ENCODE results near the gene GPR17. TPM values are rescaled to one million over a fixed set of nuclear protein-coding genes. Genes with fewer than 3 reads are reported as not detected.

The GPR17 gene
- total and polyA plus RNA-seq, 2 experiments from 2014 or later: 0.39 TPM; not detected in 1

DNA sequence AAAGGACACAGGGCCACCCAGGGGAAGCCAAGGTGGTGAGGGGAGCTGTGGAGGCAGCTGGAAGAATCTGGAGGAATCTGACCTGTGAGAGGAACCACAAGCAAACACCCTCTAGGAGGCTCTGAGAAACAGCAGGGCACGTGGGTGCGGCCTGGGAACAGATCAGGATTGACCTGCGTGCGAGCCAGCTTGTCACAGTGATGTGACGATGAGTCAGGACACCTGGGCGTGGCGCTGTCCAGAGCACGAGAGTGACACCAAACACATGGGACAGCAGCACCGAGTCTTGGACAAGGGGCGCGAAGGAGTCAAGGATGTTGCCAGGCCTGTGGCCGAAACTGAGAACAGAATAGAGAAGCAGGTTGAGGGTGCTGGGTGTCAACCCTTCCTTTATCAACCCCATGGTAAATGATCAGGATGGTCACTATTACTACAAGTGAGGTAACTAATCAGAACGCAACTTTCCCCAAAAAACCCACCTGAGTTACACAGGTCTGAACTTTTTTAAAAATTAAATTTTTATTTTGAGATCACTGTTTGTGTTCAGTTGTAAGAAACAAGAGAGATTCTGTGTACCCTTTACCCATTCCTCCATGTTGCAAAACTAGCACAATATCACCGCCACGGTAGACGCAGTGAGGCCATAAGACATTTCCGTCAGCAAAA is 54.7 kb downstream of the GPR17 start:
- H3K36me3 ChIP-seq (replicated peaks; ENCODE audit: insufficient read depth, low read depth): no peaks in the 10 kb centered on the region
- H3K27ac ChIP-seq: peak overlapping the region; percentile 99
- peak; percentile 92 for DNase-seq (ENCODE audit: low spot score)
- peak overlapping the region; percentile 63 for H2AFZ ChIP-seq
- peaks cover 26% of the 10 kb centered on the region for H3K79me2 ChIP-seq
- H4K20me1 ChIP-seq (ENCODE audit: insufficient read depth, poor library complexity, severe bottlenecking): peaks cover 10% of the 10 kb centered on the region
- no peaks in the 10 kb centered on the region for H3K27me3 ChIP-seq
- H3K4me3 ChIP-seq: peak overlapping the region; percentile 27
- peak overlapping the region; percentile 81 for H3K4me2 ChIP-seq
- 46% methylated on average over 17 of the region's 17 CpGs for WGBS (ENCODE audit: low lambda C conversion rate, missing lambda C conversion rate)
- no peaks in the 10 kb centered on the region for H3K9me3 ChIP-seq (ENCODE audit: low read depth)
- no peak for TF ChIP-seq EZH2 (IDR thresholded peaks at IDR 0.05; ENCODE audit: borderline replicate concordance)
- TF ChIP-seq, protein P1, sequence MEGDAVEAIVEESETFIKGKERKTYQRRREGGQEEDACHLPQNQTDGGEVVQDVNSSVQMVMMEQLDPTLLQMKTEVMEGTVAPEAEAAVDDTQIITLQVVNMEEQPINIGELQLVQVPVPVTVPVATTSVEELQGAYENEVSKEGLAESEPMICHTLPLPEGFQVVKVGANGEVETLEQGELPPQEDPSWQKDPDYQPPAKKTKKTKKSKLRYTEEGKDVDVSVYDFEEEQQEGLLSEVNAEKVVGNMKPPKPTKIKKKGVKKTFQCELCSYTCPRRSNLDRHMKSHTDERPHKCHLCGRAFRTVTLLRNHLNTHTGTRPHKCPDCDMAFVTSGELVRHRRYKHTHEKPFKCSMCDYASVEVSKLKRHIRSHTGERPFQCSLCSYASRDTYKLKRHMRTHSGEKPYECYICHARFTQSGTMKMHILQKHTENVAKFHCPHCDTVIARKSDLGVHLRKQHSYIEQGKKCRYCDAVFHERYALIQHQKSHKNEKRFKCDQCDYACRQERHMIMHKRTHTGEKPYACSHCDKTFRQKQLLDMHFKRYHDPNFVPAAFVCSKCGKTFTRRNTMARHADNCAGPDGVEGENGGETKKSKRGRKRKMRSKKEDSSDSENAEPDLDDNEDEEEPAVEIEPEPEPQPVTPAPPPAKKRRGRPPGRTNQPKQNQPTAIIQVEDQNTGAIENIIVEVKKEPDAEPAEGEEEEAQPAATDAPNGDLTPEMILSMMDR (IDR thresholded peaks at IDR 0.05; ENCODE audit: poor library complexity): no peak
- TF ChIP-seq EZH2phosphoT487 (IDR thresholded peaks at IDR 0.05; ENCODE audit: low read depth, severe bottlenecking, unreplicated experiment): no peak
- peaks cover 19% of the 10 kb centered on the region for H3K4me1 ChIP-seq (ENCODE audit: insufficient read depth)
- no peaks in the 10 kb centered on the region for H3K9me2 ChIP-seq (replicated peaks; ENCODE audit: insufficient read depth)

DNA sequence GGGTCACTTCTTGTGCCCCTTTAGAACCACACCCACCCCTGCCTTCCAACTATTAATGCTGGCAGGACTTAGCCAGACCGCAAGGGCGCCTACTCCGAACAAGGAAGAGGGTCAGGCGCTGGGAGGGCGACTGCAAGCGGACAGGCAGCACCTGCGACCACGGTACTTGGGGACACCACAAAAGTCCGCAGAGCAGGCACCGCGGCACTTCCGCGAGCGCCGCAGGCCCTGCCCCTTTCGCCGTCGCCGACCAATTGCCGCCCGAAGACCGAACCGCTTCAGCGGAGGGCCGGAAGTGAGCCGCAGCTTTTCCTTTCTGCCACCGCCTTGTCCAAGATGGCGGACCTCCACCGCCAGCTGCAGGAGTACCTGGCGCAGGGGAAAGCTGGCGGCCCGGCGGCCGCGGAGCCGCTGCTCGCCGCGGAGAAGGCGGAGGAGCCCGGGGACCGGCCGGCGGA is 55.3 kb downstream of the GPR17 start, which contains the start of gene SFT2D3:
TSS of gene SFT2D3 (plus strand) at position 305 of the 458 bp plus-strand sequence. CDS start at position 337, 32 bp downstream.
- 2% methylated on average over 38 of the region's 44 CpGs for WGBS (ENCODE audit: low lambda C conversion rate, missing lambda C conversion rate)
- H2AFZ ChIP-seq: peak within 1 kb of the TSS; percentile 63

DNA sequence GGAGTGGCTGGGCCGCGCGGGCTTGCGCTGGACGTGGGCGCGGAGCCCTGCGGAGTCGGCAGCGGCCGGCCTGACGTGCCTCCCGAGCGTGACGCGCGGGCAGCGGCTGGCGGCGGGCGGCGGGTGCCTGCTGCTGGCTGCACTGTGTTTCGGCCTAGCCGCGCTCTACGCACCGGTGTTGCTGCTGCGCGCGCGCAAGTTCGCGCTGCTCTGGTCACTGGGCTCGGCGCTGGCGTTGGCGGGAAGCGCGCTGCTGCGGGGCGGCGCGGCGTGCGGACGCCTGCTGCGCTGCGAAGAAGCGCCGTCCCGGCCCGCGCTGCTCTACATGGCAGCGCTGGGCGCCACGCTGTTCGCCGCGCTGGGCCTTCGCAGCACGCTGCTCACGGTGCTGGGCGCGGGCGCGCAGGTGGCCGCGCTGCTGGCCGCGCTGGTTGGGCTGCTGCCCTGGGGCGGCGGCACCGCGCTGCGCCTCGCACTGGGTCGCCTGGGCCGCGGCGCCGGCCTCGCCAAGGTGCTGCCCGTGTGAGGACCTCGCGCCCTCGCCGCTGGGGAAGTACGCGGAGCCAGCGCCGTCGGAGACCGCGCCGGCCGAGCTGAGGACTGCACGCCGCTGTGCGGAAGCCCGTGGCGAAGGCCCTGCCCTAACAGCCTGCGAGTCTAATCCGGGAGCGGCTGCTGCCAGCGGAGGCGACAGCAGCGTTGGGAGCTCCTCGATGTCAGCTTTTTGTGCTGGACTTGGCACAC is 55.9 kb downstream of the GPR17 start:
- peak; percentile 91 for DNase-seq (ENCODE audit: low spot score)

More for the DNA sequence above, 55.3 kb downstream of the GPR17 start, which contains the start of gene SFT2D3:
- Histone ChIP-seq H3K4me3 (peak within 1 kb of the TSS; percentile 65), H3K4me1 (ENCODE audit: insufficient read depth) (peaks cover 19% of the 10 kb centered on the region), H3K27ac (peak within 1 kb of the TSS; percentile 99), H3K36me3 (replicated peaks; ENCODE audit: insufficient read depth, low read depth) (no peaks in the 10 kb centered on the region), H3K79me2 (peaks cover 26% of the 10 kb centered on the region), H4K20me1 (ENCODE audit: insufficient read depth, poor library complexity, severe bottlenecking) (peaks cover 10% of the 10 kb centered on the region), H3K27me3 (no peaks in the 10 kb centered on the region), H3K9me3 (ENCODE audit: low read depth) (no peaks in the 10 kb centered on the region), H3K4me2 (peak within 1 kb of the TSS; percentile 81), H3K9me2 (replicated peaks; ENCODE audit: insufficient read depth) (no peaks in the 10 kb centered on the region)
- peak; percentile 95 for DNase-seq (ENCODE audit: low spot score)
- no peak for TF ChIP-seq EZH2phosphoT487 (IDR thresholded peaks at IDR 0.05; ENCODE audit: low read depth, severe bottlenecking, unreplicated experiment)
- TF ChIP-seq, protein P1 (IDR thresholded peaks at IDR 0.05; ENCODE audit: poor library complexity): no peak
- no peak for TF ChIP-seq EZH2 (IDR thresholded peaks at IDR 0.05; ENCODE audit: borderline replicate concordance)

More for the DNA sequence above, 55.9 kb downstream of the GPR17 start:
- Histone ChIP-seq H4K20me1 (ENCODE audit: insufficient read depth, poor library complexity, severe bottlenecking) (peaks cover 10% of the 10 kb centered on the region), H2AFZ (peak overlapping the region; percentile 21), H3K27me3 (no peaks in the 10 kb centered on the region), H3K79me2 (peaks cover 26% of the 10 kb centered on the region), H3K4me3 (peak overlapping the region; percentile 65), H3K4me1 (ENCODE audit: insufficient read depth) (peaks cover 19% of the 10 kb centered on the region), H3K36me3 (replicated peaks; ENCODE audit: insufficient read depth, low read depth) (no peaks in the 10 kb centered on the region), H3K4me2 (peak overlapping the region; percentile 81), H3K9me2 (replicated peaks; ENCODE audit: insufficient read depth) (no peaks in the 10 kb centered on the region), H3K9me3 (ENCODE audit: low read depth) (no peaks in the 10 kb centered on the region), H3K27ac (peak overlapping the region; percentile 99)
- TF ChIP-seq EZH2 (IDR thresholded peaks at IDR 0.05; ENCODE audit: borderline replicate concordance) (no peak), EZH2phosphoT487 (IDR thresholded peaks at IDR 0.05; ENCODE audit: low read depth, severe bottlenecking, unreplicated experiment) (no peak)
- TF ChIP-seq, protein P1 (IDR thresholded peaks at IDR 0.05; ENCODE audit: poor library complexity): no peak
- 3% methylated on average over 47 of the region's 108 CpGs for WGBS (ENCODE audit: low lambda C conversion rate, missing lambda C conversion rate)

Other genes with a start within 250 kb of the GPR17 start
- gene PROC, start 227.7 kb upstream of the GPR17 start, total RNA-seq: 42.6 and 62.3 TPM in 2 replicates
- gene PROC, start 227.7 kb upstream of the GPR17 start, polyA plus RNA-seq: 48.9 and 70.2 TPM in 2 replicates
- 45.9 and 58.5 TPM in 2 replicates for gene IWS1, start 119.7 kb upstream of the GPR17 start, total RNA-seq
- gene IWS1, start 119.7 kb upstream of the GPR17 start, polyA plus RNA-seq: 47.8 and 49.3 TPM in 2 replicates
- gene MYO7B, start 110.5 kb upstream of the GPR17 start, total RNA-seq: 17.6 and 20.1 TPM in 2 replicates
- gene MYO7B, start 110.5 kb upstream of the GPR17 start, polyA plus RNA-seq: 12.6 and 17.6 TPM in 2 replicates
- 3.9 and 4.0 TPM in 2 replicates for gene LIMS2, start 29.4 kb downstream of the GPR17 start, total RNA-seq
- 8.3 and 14.9 TPM in 2 replicates for gene LIMS2, start 29.4 kb downstream of the GPR17 start, polyA plus RNA-seq
- 10.2 and 10.7 TPM in 2 replicates for gene SFT2D3, start 55.3 kb downstream of the GPR17 start, total RNA-seq
- gene SFT2D3, start 55.3 kb downstream of the GPR17 start, polyA plus RNA-seq: 1.6 TPM in 1 of 2 replicates, not detected in the other
- gene WDR33, start 165.0 kb downstream of the GPR17 start, total RNA-seq: 36.2 and 47.5 TPM in 2 replicates
- gene WDR33, start 165.0 kb downstream of the GPR17 start, polyA plus RNA-seq: 33.5 and 43.3 TPM in 2 replicates
- 19.9 and 25.2 TPM in 2 replicates for gene POLR2D, start 212.0 kb downstream of the GPR17 start, total RNA-seq
- gene POLR2D, start 212.0 kb downstream of the GPR17 start, polyA plus RNA-seq: 22.0 and 31.4 TPM in 2 replicates
- gene AMMECR1L, start 239.8 kb downstream of the GPR17 start, total RNA-seq: 10.1 and 14.7 TPM in 2 replicates
- gene AMMECR1L, start 239.8 kb downstream of the GPR17 start, polyA plus RNA-seq: 8.1 and 9.3 TPM in 2 replicates